HEK293 (cell line): Measurements from ENCODE around the gene MAGI2.

Experiments
- CTCF ChIA-PET: fragments of 350-600 bp; formaldehyde crosslinking; extraction: SDS; loops from one replicate; lab custom pipeline; 2021; ENCODE audit warnings: antibody characterized with exemption; lab: Yijun Ruan, JAX
- POLR2A ChIA-PET: fragments of 300-600 bp; formaldehyde crosslinking; extraction: SDS; loops from one replicate; lab custom pipeline; 2020; ENCODE audit warnings: antibody characterized with exemption, inconsistent platforms; lab: Yijun Ruan, JAX
- H3K27ac ChIP-seq: fragments of 200-500 bp; sonication (Bioruptor generic); 2 replicates; pipeline ENCODE4 v1.5.1; 2014; ENCODE audit warnings: low read depth, low read length, control low read depth, inconsistent platforms; ENCODE audit errors: extremely low read depth
- H3K36me3 ChIP-seq, 2 experiments: fragments of 200-500 bp in 1 of 2; sonication (Bioruptor generic) in 1 of 2; 1 replicate in 1 of 2; 2 replicates in 1 of 2; pipeline ENCODE4 v1.5.1; 2014 to 2017; ENCODE audit warnings: inconsistent platforms in 2 of 2, low read length in 2 of 2; ENCODE audit not compliant: control insufficient read depth in 2 of 2, insufficient read depth in 1 of 2
- H3K4me1 ChIP-seq: fragments of 200-500 bp; sonication (Bioruptor generic); 2 replicates; pipeline ENCODE4 v1.5.1; 2014; ENCODE audit warnings: mild to moderate bottlenecking, low read length, inconsistent platforms; ENCODE audit not compliant: control insufficient read depth, insufficient read depth
- H3K4me3 ChIP-seq: 2 replicates; pipeline ENCODE4 v1.5.1; 2011; ENCODE audit warnings: low read depth, mild to moderate bottlenecking, control low read depth, low read length, moderate library complexity
- H3K9me3 ChIP-seq: fragments of 200-500 bp; sonication (Bioruptor generic); 2 replicates; pipeline ENCODE4 v1.5.1; 2014; ENCODE audit warnings: low read depth, low read length, inconsistent platforms; ENCODE audit not compliant: control insufficient read depth, insufficient read depth
- ATF2 ChIP-seq: fragments of 450-650 bp; formaldehyde crosslinking; IDR thresholded peaks from 2 replicates; pipeline ENCODE4 v1.5.1; 2016; ENCODE audit warnings: missing biosample characterization, missing genetic modification characterization, low read depth
- ELK4 ChIP-seq: IDR thresholded peaks from 2 replicates; pipeline ENCODE4 v1.6.1; 2011; ENCODE audit warnings: mild to moderate bottlenecking, low read depth, low read length, borderline replicate concordance
- GLI2 ChIP-seq: fragments of 450-650 bp; formaldehyde crosslinking; IDR thresholded peaks from 2 replicates; pipeline ENCODE4; 2017; ENCODE audit warnings: missing biosample characterization, missing genetic modification characterization, low read depth, borderline replicate concordance
- KLF17 ChIP-seq: fragments of 450-650 bp; formaldehyde crosslinking; IDR thresholded peaks from 2 replicates; pipeline ENCODE4 v1.5.1; 2016; ENCODE audit warnings: missing biosample characterization, missing genetic modification characterization
- PRDM1 ChIP-seq: fragments of 450-650 bp; formaldehyde crosslinking; IDR thresholded peaks from 2 replicates; pipeline ENCODE4; 2016; ENCODE audit warnings: missing biosample characterization, missing genetic modification characterization
- YY1 ChIP-seq: fragments of 450-650 bp; formaldehyde crosslinking; IDR thresholded peaks from 2 replicates; pipeline ENCODE4 v1.5.1; 2018; ENCODE audit warnings: missing biosample characterization, missing genetic modification characterization
- ZBTB49 ChIP-seq: fragments of 450-650 bp; formaldehyde crosslinking; IDR thresholded peaks from 2 replicates; pipeline ENCODE4 v1.5.1; 2016; ENCODE audit warnings: missing biosample characterization, missing genetic modification characterization, low read depth
- ZBTB8A ChIP-seq: fragments of 450-650 bp; formaldehyde crosslinking; IDR thresholded peaks from 2 replicates; pipeline ENCODE4 v1.5.1; 2016; ENCODE audit warnings: missing biosample characterization, missing genetic modification characterization
- ZFP41 ChIP-seq: fragments of 450-650 bp; formaldehyde crosslinking; IDR thresholded peaks from 2 replicates; pipeline ENCODE4 v1.5.1; 2016; ENCODE audit warnings: missing biosample characterization, missing genetic modification characterization, borderline replicate concordance
- ZNF121 ChIP-seq: fragments of 450-650 bp; formaldehyde crosslinking; IDR thresholded peaks from 2 replicates; pipeline ENCODE4 v1.5.1; 2016; ENCODE audit warnings: missing biosample characterization, missing genetic modification characterization
- ZNF155 ChIP-seq: fragments of 450-650 bp; formaldehyde crosslinking; IDR thresholded peaks from 2 replicates; pipeline ENCODE4 v1.5.1; 2016; ENCODE audit warnings: missing biosample characterization, missing genetic modification characterization
- ZNF280D ChIP-seq: fragments of 450-650 bp; formaldehyde crosslinking; IDR thresholded peaks from 2 replicates; pipeline ENCODE4 v1.5.1; 2016; ENCODE audit warnings: missing biosample characterization, missing genetic modification characterization
- ZNF48 ChIP-seq: fragments of 450-650 bp; formaldehyde crosslinking; IDR thresholded peaks from 2 replicates; pipeline ENCODE4 v1.5.1; 2016; ENCODE audit warnings: missing biosample characterization, missing genetic modification characterization
- ZNF513 ChIP-seq: fragments of 450-650 bp; IDR thresholded peaks from 2 replicates; pipeline ENCODE4 v1.5.1; 2018; ENCODE audit warnings: missing biosample characterization, missing genetic modification characterization
- ZNF544 ChIP-seq: fragments of 450-650 bp; formaldehyde crosslinking; IDR thresholded peaks from 2 replicates; pipeline ENCODE4 v1.5.0; 2017; ENCODE audit warnings: missing biosample characterization, missing genetic modification characterization
- ZNF549 ChIP-seq: fragments of 450-650 bp; IDR thresholded peaks from 2 replicates; pipeline ENCODE4 v1.5.1; 2018; ENCODE audit warnings: missing biosample characterization, missing genetic modification characterization, mild to moderate bottlenecking, inconsistent platforms, moderate library complexity
- ZNF623 ChIP-seq: fragments of 450-650 bp; formaldehyde crosslinking; IDR thresholded peaks from 2 replicates; pipeline ENCODE4 v1.5.1; 2016; ENCODE audit warnings: missing biosample characterization, missing genetic modification characterization
- ZNF639 ChIP-seq: fragments of 450-650 bp; formaldehyde crosslinking; IDR thresholded peaks from 2 replicates; pipeline ENCODE4 v1.5.1; 2016; ENCODE audit warnings: missing biosample characterization, missing genetic modification characterization
- ZNF776 ChIP-seq: fragments of 450-650 bp; formaldehyde crosslinking; IDR thresholded peaks from 2 replicates; pipeline ENCODE4 v1.5.0; 2017; ENCODE audit warnings: missing biosample characterization, missing genetic modification characterization, borderline replicate concordance
- ZNF791 ChIP-seq: fragments of 450-650 bp; formaldehyde crosslinking; IDR thresholded peaks from 2 replicates; pipeline ENCODE4 v1.5.1; 2016; ENCODE audit warnings: missing biosample characterization, missing genetic modification characterization

MAGI2 gene

GRCh38 chr7:78444267-78444666, 1009.2 kb downstream of the MAGI2 start:
- H3K4me1 ChIP-seq, result no peaks in the 10 kb centered on the region
- ChIA-PET CTCF (no interaction called here), POLR2A (no interaction called here)
- no peaks in the 10 kb centered on the region for H3K36me3 ChIP-seq
- H3K27ac ChIP-seq, result no peak overlapping the region
- H3K4me3 ChIP-seq, result no peak overlapping the region
- TF ChIP-seq ZNF791 (tag by site-specific recombination), result no peak
- TF ChIP-seq ZNF776 (tag by site-specific recombination), result no peak
- TF ChIP-seq GLI2 (tag by site-specific recombination), result no peak
- TF ChIP-seq KLF17 (tag by site-specific recombination), result no peak
- no peak for TF ChIP-seq ZFP41 (tag by site-specific recombination)
- no peak for TF ChIP-seq ZBTB8A
- no peak for TF ChIP-seq ZNF121 (tag by site-specific recombination)
- TF ChIP-seq ZNF155 (tag by site-specific recombination), result no peak
- no peak for TF ChIP-seq ZNF623 (tag by site-specific recombination)
- TF ChIP-seq ZNF549 (tag by site-specific recombination), result no peak
- TF ChIP-seq ELK4, result no peak
- TF ChIP-seq ZNF513, result no peak
- no peak for TF ChIP-seq ZBTB49 (tag by site-specific recombination)
- TF ChIP-seq, all 188 proteins: peak for 0
- H3K9me3 ChIP-seq, result no peaks in the 10 kb centered on the region

- H3K9me3 ChIP-seq, result no peaks in the 10 kb centered on the region
- ChIA-PET POLR2A (no interaction called here), CTCF (no interaction called here)
- no peak overlapping the region for H3K27ac ChIP-seq
- H3K4me3 ChIP-seq, result no peak overlapping the region
- H3K36me3 ChIP-seq, result no peaks in the 10 kb centered on the region
- H3K4me1 ChIP-seq, result no peaks in the 10 kb centered on the region
- TF ChIP-seq ZNF280D (tag by site-specific recombination) (no peak), ZNF639 (tag by site-specific recombination) (no peak), ATF2 (tag by site-specific recombination) (no peak), ZNF48 (no peak), YY1 (no peak), PRDM1 (tag by site-specific recombination) (no peak), ZNF544 (tag by site-specific recombination) (no peak)
Measured at GRCh38 chr7:78443811-78444210, 1009.7 kb downstream of the MAGI2 start.
